GM12878 (cell line): ENCODE data around the gene SHC1. TPM values are rescaled to one million over a fixed set of nuclear protein-coding genes. Genes with fewer than 3 reads are reported as not detected.

Experiments
- ATAC-seq: fragments of 200-7000 bp; cut with Tn5 transposase; 3 replicates; pipeline ENCODE4 v1.9.1; 2020; ENCODE audit warnings: mild to moderate bottlenecking, moderate library complexity
- BruUV-seq: library from RNA; stranded (reverse); fragments of 400-500 nt; replicated peaks from 2 replicates; lab custom pipeline; 2021; lab: Mats Ljungman, UMichigan
- CTCF ChIA-PET: fragments of 300-600 bp; sonication (Branson Sonifier 250); formaldehyde crosslinking; extraction: SDS; loops from one replicate; lab custom pipeline; 2021; ENCODE audit warnings: inconsistent platforms; lab: Yijun Ruan, JAX
- POLR2A ChIA-PET: fragments of 350-600 bp; formaldehyde crosslinking; extraction: SDS; loops from one replicate; lab custom pipeline; 2021; ENCODE audit warnings: inconsistent platforms; lab: Charles Lee
- RAD21 ChIA-PET: fragments of 300-600 bp; sonication (Branson Sonifier 250); formaldehyde crosslinking; loops from one replicate; lab custom pipeline; 2023; ENCODE audit warnings: antibody characterized with exemption; ENCODE audit not compliant: unreplicated experiment; lab: Charles Lee
- SMC1A ChIA-PET: fragments of 300-600 bp; sonication (Branson Sonifier 250); formaldehyde crosslinking; loops from one replicate; lab custom pipeline; 2023; ENCODE audit not compliant: unreplicated experiment, uncharacterized antibody; lab: Charles Lee
- DNase-seq: peaks from one replicate; pipeline ENCODE4 v3.0.0-alpha.2; 2011; ENCODE audit warnings: low read depth, low spot score
- FAIRE-seq: peaks from 3 replicates; lab custom pipeline; 2011; peaks lifted over from hg19 to GRCh38; lab: Jason Lieb, UNC
- H2AFZ ChIP-seq: 2 replicates; pipeline ENCODE4 v1.6.0; 2011; ENCODE audit warnings: low read depth, low read length, control low read depth; ENCODE audit not compliant: control insufficient read depth
- H3K27ac ChIP-seq: 2 replicates; pipeline ENCODE4 v1.5.1; 2011; ENCODE audit warnings: control low read depth; ENCODE audit not compliant: control insufficient read depth, insufficient read depth
- H3K27me3 ChIP-seq, 2 experiments: replicated peaks in 1 of 2; 2 replicates each; pipeline versions ENCODE4 v1.6.0 to v1.6.1; 2011; ENCODE audit warnings: low read length in 1 of 2; ENCODE audit not compliant: control insufficient read depth in 2 of 2, insufficient read depth in 2 of 2
- H3K36me3 ChIP-seq, 2 experiments: 2 replicates each; pipeline ENCODE4 v1.5.1; 2011; ENCODE audit warnings: low read length in 1 of 2; ENCODE audit not compliant: control insufficient read depth in 2 of 2, insufficient read depth in 2 of 2
- H3K4me1 ChIP-seq: 2 replicates; pipeline ENCODE4 v1.6.1; 2011; ENCODE audit warnings: mild to moderate bottlenecking, low read length, moderate library complexity, mixed read lengths; ENCODE audit not compliant: control insufficient read depth, insufficient read depth
- H3K4me2 ChIP-seq: 2 replicates; pipeline ENCODE4 v1.6.0; 2011; ENCODE audit warnings: control low read depth; ENCODE audit not compliant: control insufficient read depth, insufficient read depth
- H3K4me3 ChIP-seq: fragments of 200-600 bp; sonication (generic); 2 replicates; pipeline ENCODE4 v1.5.1; 2016
- H3K79me2 ChIP-seq: 2 replicates; pipeline ENCODE4 v1.6.0; 2011; ENCODE audit warnings: low read length; ENCODE audit not compliant: control insufficient read depth, insufficient read depth
- H3K9ac ChIP-seq: 2 replicates; pipeline ENCODE4 v1.8.0; 2011; ENCODE audit warnings: low read length, control low read depth, mixed read lengths; ENCODE audit not compliant: control insufficient read depth, insufficient read depth
- H3K9me3 ChIP-seq: replicated peaks from 3 replicates; pipeline ENCODE4 v1.5.1; 2011; ENCODE audit warnings: mild to moderate bottlenecking, low read length; ENCODE audit not compliant: control insufficient read depth, insufficient read depth
- H4K20me1 ChIP-seq: 2 replicates; pipeline ENCODE4 v1.6.0; 2011; ENCODE audit not compliant: control insufficient read depth, insufficient read depth
- CBFB ChIP-seq: IDR thresholded peaks from 2 replicates; pipeline ENCODE4 v1.6.1; 2016; ENCODE audit warnings: antibody characterized with exemption, low read depth
- CHD1 ChIP-seq: IDR thresholded peaks from 2 replicates; pipeline ENCODE4 v1.6.1; 2012; ENCODE audit warnings: low read depth, low read length, improper control_type of control experiment
- CREM ChIP-seq: IDR thresholded peaks from 2 replicates; pipeline ENCODE4 v1.6.1; 2014; ENCODE audit warnings: antibody characterized with exemption, low read depth
- HSF1 ChIP-seq: fragments of 150-350 bp; IDR thresholded peaks from 2 replicates; pipeline ENCODE4 v1.6.1; 2014; ENCODE audit warnings: mild to moderate bottlenecking, low read depth, low read length
- IRF5 ChIP-seq: fragments of 450-650 bp; IDR thresholded peaks from 2 replicates; pipeline ENCODE4 v1.6.1; 2017; ENCODE audit warnings: borderline replicate concordance
- RELB ChIP-seq: fragments of 450-650 bp; IDR thresholded peaks from 2 replicates; pipeline ENCODE4 v1.6.1; 2017; ENCODE audit warnings: low read depth, mild to moderate bottlenecking, moderate library complexity
- TBL1XR1 ChIP-seq: IDR thresholded peaks from 2 replicates; pipeline ENCODE4 v1.6.1; 2012; ENCODE audit warnings: low read depth, low read length, improper control_type of control experiment
- ZBED1 ChIP-seq: IDR thresholded peaks from 2 replicates; pipeline ENCODE4 v1.6.1; 2016; ENCODE audit warnings: borderline replicate concordance
- ZNF207 ChIP-seq: fragments of 450-650 bp; IDR thresholded peaks from 2 replicates; pipeline ENCODE4 v1.6.1; 2014; ENCODE audit warnings: antibody characterized with exemption, mild to moderate bottlenecking, borderline replicate concordance
- ZNF622 ChIP-seq: fragments of 450-650 bp; IDR thresholded peaks from 2 replicates; pipeline ENCODE4 v1.6.1; 2017; ENCODE audit warnings: mild to moderate bottlenecking, inconsistent platforms
- ZZZ3 ChIP-seq: IDR thresholded peaks from 2 replicates; pipeline ENCODE4 v1.6.1; 2011; ENCODE audit warnings: low read depth; ENCODE audit not compliant: control insufficient read depth, insufficient read length
- WGBS: methylation state at CpG from one replicate; pipeline ENCODE4 v1.1.6; 2016; ENCODE audit warnings: low lambda C conversion rate; ENCODE audit not compliant: insufficient replicate concordance, insufficient coverage; ENCODE audit errors: missing lambda C conversion rate; 5-methylcytosine and 5-hydroxymethylcytosine counted together
- in situ Hi-C: fragments of 300-500 bp; cut with MboI; formaldehyde crosslinking; loops from 9 replicates; pipeline ENCODE4 v1.14.3; 2018; ENCODE audit warnings: mixed read lengths
- intact Hi-C: fragments of 100-400 bp; cut with micrococcal nuclease; formaldehyde crosslinking; loops from one replicate; pipeline ENCODE4 v1.14.2; 2022; ENCODE audit not compliant: unreplicated experiment
- polyA plus RNA-seq, 11 experiments: library from polyadenylated mRNA; depleted of rRNA in 4 of 11; unstranded in 6 of 11; stranded (reverse) in 5 of 11; fragments of >200 nt; fragmentation: Nextera tagmentation in 4 of 11; fragmentation: Illumina TruSeq in 1 of 11; extraction: Ambion mirVana in 4 of 11; extraction: Trizol in 1 of 11; gene quantifications; 1 replicate in 1 of 11; 2 replicates in 10 of 11; pipeline versions ENCODE4 v1.2.1 to v1.2.3, GENCODE V29; 2011 to 2016; ENCODE audit warnings: inconsistent platforms in 2 of 11, missing spikeins in 2 of 11, low read depth in 1 of 11
- total RNA-seq, 4 experiments: library from RNA; depleted of rRNA in 3 of 4; stranded (reverse); fragments of >200 nt in 3 of 4; fragmentation: Illumina TruSeq in 1 of 4; extraction: Trizol in 1 of 4; gene quantifications; 2 replicates each; pipeline versions ENCODE4 v1.2.1 to v1.2.3, GENCODE V29; 2013 to 2021

SHC1 gene
- total and polyA plus RNA-seq, 10 of the 15 experiments (the other 5 are each of a cell fraction or from before 2014, with no cell fraction given): 2.6 to 49.3 (median 25.2) TPM

GRCh38 chr1:154969246-154969645 lies 1.3 kb downstream of the SHC1 start:
- Histone ChIP-seq H2AFZ (no peak overlapping the region), H3K79me2 (peaks cover 41% of the 10 kb centered on the region), H3K4me2 (no peak overlapping the region; the same call in 1 of the 2 replicates), H3K27ac (no peak overlapping the region), H4K20me1 (no peaks in the 10 kb centered on the region), H3K9ac (no peak overlapping the region), H3K36me3 (peaks cover 10 to 12% of the 10 kb centered on the region in 2 experiments; a peak in 3 of 4 replicates), H3K4me1 (peaks cover 22% of the 10 kb centered on the region), H3K9me3 (no peaks in the 10 kb centered on the region), H3K27me3 (no peaks in the 10 kb centered on the region), H3K4me3 (no peak overlapping the region)
- CTCF ChIA-PET: interaction anchor here (20.6 kb wide), 1 partner anchor 28 kb away, joined by 226 read pairs; the partner anchor contains the start of genes LENEP and ZBTB7B
- no TSS peak for BruUV-seq
- SMC1A ChIA-PET: interaction anchor here (2.5 to 3.2 kb wide), 2 partner anchors 8 to 14 kb away, joined by 14 to 21 read pairs; partner anchors contain the start of genes PBXIP1 and PYGO2
- RAD21 ChIA-PET: interaction anchor here (0.9 to 2.5 kb wide), 3 partner anchors 14 to 91 kb away, joined by 3 to 16 read pairs (median 5); partner anchors contain the start of gene PBXIP1
- intact Hi-C loops: no loop called here
- ATAC-seq (no peak), DNase-seq (no peak), FAIRE-seq (no peak)
- 70% methylated on average over 5 of the region's 5 CpGs for WGBS
- POLR2A ChIA-PET: interaction anchor here (9.8 kb wide), 1 partner anchor 12 kb away, joined by 140 read pairs; the partner anchor contains the start of genes PBXIP1 and PYGO2
- in situ Hi-C loops: no loop called here
- TF ChIP-seq IRF5 (no peak), CREM (no peak), ZNF622 (no peak), CBFB (no peak), TBL1XR1 (no peak), ZBED1 (no peak), ZNF207 (no peak), HSF1 (no peak), RELB (no peak), CHD1 (no peak), ZZZ3 (no peak)
